Suprapubic skin (tissue), 4 donors: ENCODE results near the gene ZNF407.

Experiments used
- CTCF ChIP-seq, 2 donors: fragments of 200-600 bp in 1 of 2; fragments of 450-650 bp in 1 of 2; sonication (generic) in 1 of 2; IDR thresholded peaks; one replicate each; pipeline ENCODE4 v1.5.1; 2016 to 2019; ENCODE audit warnings: antibody characterized with exemption in 2 of 2, mild to moderate bottlenecking in 1 of 2, moderate library complexity in 1 of 2
- EP300 ChIP-seq: sonication (generic); formaldehyde crosslinking; IDR thresholded peaks from one replicate; pipeline ENCODE4 v1.6.1; 2017; ENCODE audit warnings: antibody characterized with exemption
- POLR2A ChIP-seq, 2 donors: fragments of 450-650 bp; IDR thresholded peaks; one replicate each; pipeline ENCODE4 v1.6.1; 2017; ENCODE audit warnings: antibody characterized with exemption in 2 of 2, mild to moderate bottlenecking in 2 of 2, moderate library complexity in 2 of 2
- POLR2AphosphoS5 ChIP-seq, 3 donors: sonication (generic); formaldehyde crosslinking; IDR thresholded peaks; one replicate each; pipeline ENCODE4 v1.6.1; 2017; ENCODE audit warnings: antibody characterized with exemption in 3 of 3

- no peak for TF ChIP-seq CTCF (IDR thresholded peaks at IDR 0.05)
- no peak for TF ChIP-seq POLR2A (IDR thresholded peaks at IDR 0.05)
- TF ChIP-seq POLR2AphosphoS5 (IDR thresholded peaks at IDR 0.05), result no peak
- no peak for TF ChIP-seq EP300
Measured at GRCh38 chr18:74714120-74714519, 116.5 kb downstream of the ZNF407 start.
